MM.1S (cell line): Measurements from ENCODE around the gene MROH2A.

Experiments
- CTCF ChIP-seq: fragments of 300-600 bp; sonication (generic); IDR thresholded peaks from 2 replicates; pipeline ENCODE4 v1.5.1; 2016; ENCODE audit warnings: antibody characterized with exemption, low read length, mixed read lengths
- EZH2 ChIP-seq: fragments of 300-600 bp; sonication (generic); optimal IDR thresholded peaks from 2 replicates; pipeline ENCODE3; 2017; ENCODE audit warnings: low read depth, mild to moderate bottlenecking, antibody characterized with exemption, low read length, mixed read lengths

GRCh38 chr2:233867993-233868532, 89.9 kb downstream of the MROH2A start, which contains the start of gene MSL3B:
- no peak for TF ChIP-seq CTCF
- no peak for TF ChIP-seq EZH2
